ENCODE measurements around the gene TBX6. TPM values are rescaled to one million over a fixed set of nuclear protein-coding genes. Genes with fewer than 3 reads are reported as not detected.
A peak's percentile ranks its signal among the peaks of the same experiment; 100 is the strongest.

The TBX6 gene
- total RNA-seq, 1 experiment from 2014 or later: 3.6 TPM

DNA sequence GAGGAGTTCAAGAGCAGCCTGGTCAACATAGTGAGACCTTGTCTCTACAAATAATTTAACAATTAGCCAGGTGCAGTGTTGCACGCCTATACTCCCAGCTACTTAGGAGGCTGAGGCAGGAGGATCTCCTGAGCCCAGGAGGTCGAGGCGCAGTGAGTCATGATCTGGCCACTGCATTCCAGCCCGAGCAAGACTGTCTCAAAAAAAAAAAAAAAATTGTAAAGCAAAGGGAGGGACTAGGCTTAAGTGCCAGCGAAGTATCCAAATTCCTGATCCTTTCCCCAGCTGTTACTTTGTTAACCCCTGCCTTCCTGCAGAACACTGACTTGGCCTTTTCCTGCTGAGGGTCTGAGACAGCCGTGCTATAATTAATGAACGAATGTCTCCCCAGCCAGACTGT lies 18.9 kb upstream of the TBX6 start:
- Mint-ChIP-seq H3K9me3 (ENCODE audit: low read depth, unreplicated experiment) (no peaks in the 10 kb centered on the region), H3K4me1 (ENCODE audit: low read depth, unreplicated experiment) (peaks cover 31% of the 10 kb centered on the region)

DNA sequence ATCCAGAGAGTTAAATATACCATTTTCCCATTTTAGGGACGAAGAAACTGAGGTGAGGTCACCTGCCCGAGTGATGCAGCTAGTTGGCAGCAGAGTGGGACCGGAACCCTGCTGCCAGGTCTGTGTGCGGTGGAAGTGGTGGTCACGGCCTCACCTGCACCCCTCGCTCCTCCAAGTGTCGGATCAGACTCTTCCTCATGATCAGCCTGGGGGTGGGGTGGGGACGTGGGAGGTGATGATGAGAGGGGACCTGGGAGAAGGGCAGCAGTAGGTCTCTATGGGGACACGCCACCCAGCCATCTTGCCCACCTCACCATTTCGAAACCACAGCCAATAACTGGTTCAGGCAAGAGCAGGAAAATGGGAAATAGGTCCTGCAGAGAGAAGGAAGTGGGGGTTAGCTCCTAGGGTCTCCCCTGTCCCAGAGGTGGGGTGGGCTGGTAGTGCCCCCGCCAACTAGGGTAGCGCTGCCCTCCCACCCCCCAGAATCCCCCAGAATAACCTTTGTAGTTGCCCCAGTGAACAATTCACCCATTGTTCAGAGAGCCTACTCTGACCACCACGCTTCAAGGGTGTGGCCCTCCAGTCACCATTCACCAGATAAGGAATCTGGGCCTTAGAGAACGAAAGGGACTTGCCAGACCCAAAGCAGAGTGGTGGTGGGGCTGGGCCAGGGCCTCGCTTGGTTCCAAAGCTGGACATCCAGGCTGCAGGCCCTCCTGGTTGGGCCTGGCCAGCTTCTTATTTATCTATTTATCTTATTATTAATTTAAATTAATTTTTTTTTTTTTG lies 16.5 kb upstream of the TBX6 start:
- Mint-ChIP-seq H3K4me3 (ENCODE audit: low read depth, unreplicated experiment) (no peak overlapping the region), H3K4me1 (ENCODE audit: low read depth, unreplicated experiment) (peaks cover 26% of the 10 kb centered on the region), H3K27me3 (ENCODE audit: unreplicated experiment) (no peaks in the 10 kb centered on the region), H3K36me3 (ENCODE audit: insufficient read depth, unreplicated experiment) (peaks cover 14% of the 10 kb centered on the region), H3K9me3 (ENCODE audit: low read depth, unreplicated experiment) (peaks cover 4% of the 10 kb centered on the region), H3K27ac (ENCODE audit: unreplicated experiment) (no peak overlapping the region)
- no peak for DNase-seq
- intact Hi-C loops (cut with micrococcal nuclease; ENCODE audit: unreplicated experiment): no loop called here
- BruUV-seq (replicated peaks): no TSS peak
- CTCF ChIA-PET: no interaction called here
- TF ChIP-seq, protein P1, sequence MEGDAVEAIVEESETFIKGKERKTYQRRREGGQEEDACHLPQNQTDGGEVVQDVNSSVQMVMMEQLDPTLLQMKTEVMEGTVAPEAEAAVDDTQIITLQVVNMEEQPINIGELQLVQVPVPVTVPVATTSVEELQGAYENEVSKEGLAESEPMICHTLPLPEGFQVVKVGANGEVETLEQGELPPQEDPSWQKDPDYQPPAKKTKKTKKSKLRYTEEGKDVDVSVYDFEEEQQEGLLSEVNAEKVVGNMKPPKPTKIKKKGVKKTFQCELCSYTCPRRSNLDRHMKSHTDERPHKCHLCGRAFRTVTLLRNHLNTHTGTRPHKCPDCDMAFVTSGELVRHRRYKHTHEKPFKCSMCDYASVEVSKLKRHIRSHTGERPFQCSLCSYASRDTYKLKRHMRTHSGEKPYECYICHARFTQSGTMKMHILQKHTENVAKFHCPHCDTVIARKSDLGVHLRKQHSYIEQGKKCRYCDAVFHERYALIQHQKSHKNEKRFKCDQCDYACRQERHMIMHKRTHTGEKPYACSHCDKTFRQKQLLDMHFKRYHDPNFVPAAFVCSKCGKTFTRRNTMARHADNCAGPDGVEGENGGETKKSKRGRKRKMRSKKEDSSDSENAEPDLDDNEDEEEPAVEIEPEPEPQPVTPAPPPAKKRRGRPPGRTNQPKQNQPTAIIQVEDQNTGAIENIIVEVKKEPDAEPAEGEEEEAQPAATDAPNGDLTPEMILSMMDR (IDR thresholded peaks at IDR 0.05; ENCODE audit: unreplicated experiment): no peak

More for the DNA sequence above, 18.9 kb upstream of the TBX6 start:
- intact Hi-C loops (cut with micrococcal nuclease; ENCODE audit: unreplicated experiment): no loop called here
- no peak for DNase-seq
- CTCF ChIA-PET: no interaction called here
- no TSS peak for BruUV-seq (replicated peaks)
- Mint-ChIP-seq H3K27me3 (ENCODE audit: unreplicated experiment) (no peaks in the 10 kb centered on the region), H3K27ac (ENCODE audit: unreplicated experiment) (no peak overlapping the region), H3K4me3 (ENCODE audit: low read depth, unreplicated experiment) (no peak overlapping the region), H3K36me3 (ENCODE audit: insufficient read depth, unreplicated experiment) (peaks cover 22% of the 10 kb centered on the region)
- TF ChIP-seq, protein P1 (IDR thresholded peaks at IDR 0.05; ENCODE audit: unreplicated experiment): no peak

DNA sequence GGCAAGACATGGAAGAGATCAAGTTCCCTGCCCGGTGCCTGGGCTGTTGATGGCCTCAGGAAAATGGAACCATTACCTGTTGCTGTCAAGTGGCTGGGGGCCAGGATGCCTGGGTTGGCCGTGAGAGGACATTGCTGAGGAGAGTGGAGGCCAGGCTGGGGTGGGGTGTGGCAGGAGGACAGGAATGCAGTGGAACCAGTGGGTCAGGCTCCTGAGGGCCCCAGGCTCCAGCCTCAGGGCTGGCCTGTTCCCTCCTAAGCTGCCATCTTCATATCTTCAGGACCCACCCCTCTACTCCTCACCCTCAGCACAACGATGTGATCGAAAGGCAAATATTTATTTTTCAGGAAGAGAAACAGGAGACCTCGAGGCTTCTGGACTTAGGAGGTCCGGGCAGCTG lies 12.8 kb upstream of the TBX6 start:
- H3K9me3 Mint-ChIP-seq (ENCODE audit: low read depth, unreplicated experiment): peaks cover 4% of the 10 kb centered on the region
- H3K27ac Mint-ChIP-seq (ENCODE audit: unreplicated experiment): peak overlapping the region; percentile 52
- peaks cover 13% of the 10 kb centered on the region for H3K36me3 Mint-ChIP-seq (ENCODE audit: insufficient read depth, unreplicated experiment)
- no peaks in the 10 kb centered on the region for H3K27me3 Mint-ChIP-seq (ENCODE audit: unreplicated experiment)
- H3K4me1 Mint-ChIP-seq (ENCODE audit: low read depth, unreplicated experiment): peaks cover 19% of the 10 kb centered on the region
- intact Hi-C loops (cut with micrococcal nuclease; ENCODE audit: unreplicated experiment): no loop called here
- BruUV-seq (replicated peaks): no TSS peak
- TF ChIP-seq, protein P1 (IDR thresholded peaks at IDR 0.05; ENCODE audit: unreplicated experiment): no peak
- peak; percentile 85 for DNase-seq
- CTCF ChIA-PET: interaction anchor here (2.8 kb wide), 1 partner anchor 12 kb away, joined by 10 read pairs; the partner anchor contains the start of gene TBX6
- H3K4me3 Mint-ChIP-seq (ENCODE audit: low read depth, unreplicated experiment): peak overlapping the region; percentile 35

DNA sequence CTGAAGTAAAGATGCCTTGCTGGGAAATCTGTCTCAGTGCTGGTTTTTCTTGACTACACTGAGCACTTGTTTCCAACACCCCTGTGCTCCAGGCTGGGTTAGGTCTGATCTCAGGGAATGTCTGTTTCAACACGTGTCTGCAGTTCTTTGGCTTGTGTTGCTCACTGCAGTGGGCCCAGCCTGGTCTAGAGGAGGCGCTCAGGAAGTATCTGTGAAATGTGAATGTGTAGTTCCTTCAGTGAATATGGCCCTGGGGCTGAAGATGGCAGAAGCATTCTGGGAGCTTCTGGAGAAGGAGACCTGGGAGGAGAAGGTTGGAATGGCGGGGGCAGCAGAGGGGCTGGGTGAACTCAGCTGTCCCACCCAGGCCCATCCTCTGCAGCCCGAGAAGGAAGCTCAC lies 12.4 kb upstream of the TBX6 start:
- DNase-seq: no peak
- H3K9me3 Mint-ChIP-seq (ENCODE audit: low read depth, unreplicated experiment): peaks cover 4% of the 10 kb centered on the region
- peak overlapping the region; percentile 52 for H3K27ac Mint-ChIP-seq (ENCODE audit: unreplicated experiment)
- intact Hi-C loops (cut with micrococcal nuclease; ENCODE audit: unreplicated experiment): no loop called here
- peak overlapping the region; percentile 35 for H3K4me3 Mint-ChIP-seq (ENCODE audit: low read depth, unreplicated experiment)
- no peaks in the 10 kb centered on the region for H3K27me3 Mint-ChIP-seq (ENCODE audit: unreplicated experiment)
- H3K36me3 Mint-ChIP-seq (ENCODE audit: insufficient read depth, unreplicated experiment): peaks cover 13% of the 10 kb centered on the region
- no TSS peak for BruUV-seq (replicated peaks)
- peaks cover 19% of the 10 kb centered on the region for H3K4me1 Mint-ChIP-seq (ENCODE audit: low read depth, unreplicated experiment)
- CTCF ChIA-PET: interaction anchor here (2.8 kb wide), 1 partner anchor 12 kb away, joined by 10 read pairs; the partner anchor contains the start of gene TBX6
- TF ChIP-seq, protein P1 (IDR thresholded peaks at IDR 0.05; ENCODE audit: unreplicated experiment): no peak
